ENCODE data around the gene TRMT13.
A peak's percentile ranks its signal among the peaks of the same experiment; 100 is the strongest.

Gene TRMT13

DNA sequence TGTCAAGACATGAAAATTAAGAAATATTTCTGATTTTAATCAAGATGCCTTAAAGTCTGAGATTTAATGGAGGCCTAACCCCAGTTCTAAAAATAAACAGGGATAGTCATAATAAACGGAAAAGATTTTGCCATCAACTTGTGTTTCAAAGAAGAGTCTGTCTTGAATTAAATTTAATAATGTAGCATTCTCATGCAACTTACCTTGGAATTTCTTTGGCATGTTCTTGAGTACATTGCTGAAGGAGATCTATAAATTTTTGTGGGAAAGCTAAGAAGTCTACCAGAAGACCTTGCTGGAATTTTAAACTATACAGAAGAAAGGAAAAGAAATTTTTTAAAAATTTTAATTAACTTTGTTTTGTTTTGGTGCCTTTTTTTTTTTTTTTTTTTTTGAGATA is 10.8 kb upstream of the TRMT13 start:
- TF ChIP-seq EZH2phosphoT487 (conservative IDR thresholded peaks at IDR 0.05; ENCODE audit: low read length), result no peak
- TF ChIP-seq, protein P1, sequence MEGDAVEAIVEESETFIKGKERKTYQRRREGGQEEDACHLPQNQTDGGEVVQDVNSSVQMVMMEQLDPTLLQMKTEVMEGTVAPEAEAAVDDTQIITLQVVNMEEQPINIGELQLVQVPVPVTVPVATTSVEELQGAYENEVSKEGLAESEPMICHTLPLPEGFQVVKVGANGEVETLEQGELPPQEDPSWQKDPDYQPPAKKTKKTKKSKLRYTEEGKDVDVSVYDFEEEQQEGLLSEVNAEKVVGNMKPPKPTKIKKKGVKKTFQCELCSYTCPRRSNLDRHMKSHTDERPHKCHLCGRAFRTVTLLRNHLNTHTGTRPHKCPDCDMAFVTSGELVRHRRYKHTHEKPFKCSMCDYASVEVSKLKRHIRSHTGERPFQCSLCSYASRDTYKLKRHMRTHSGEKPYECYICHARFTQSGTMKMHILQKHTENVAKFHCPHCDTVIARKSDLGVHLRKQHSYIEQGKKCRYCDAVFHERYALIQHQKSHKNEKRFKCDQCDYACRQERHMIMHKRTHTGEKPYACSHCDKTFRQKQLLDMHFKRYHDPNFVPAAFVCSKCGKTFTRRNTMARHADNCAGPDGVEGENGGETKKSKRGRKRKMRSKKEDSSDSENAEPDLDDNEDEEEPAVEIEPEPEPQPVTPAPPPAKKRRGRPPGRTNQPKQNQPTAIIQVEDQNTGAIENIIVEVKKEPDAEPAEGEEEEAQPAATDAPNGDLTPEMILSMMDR (IDR thresholded peaks at IDR 0.05; ENCODE audit: insufficient read depth, low read length, poor library complexity, severe bottlenecking), result no peak
- Histone ChIP-seq H3K36me3 (ENCODE audit: low read length) (peaks cover 22% of the 10 kb centered on the region), H3K79me2 (ENCODE audit: insufficient read depth, low read length) (peaks cover 30% of the 10 kb centered on the region), H3K4me3 (ENCODE audit: insufficient read depth, low read length, poor library complexity, severe bottlenecking) (no peak overlapping the region), H3K9ac (ENCODE audit: low read length) (no peak overlapping the region), H3F3A (ENCODE audit: insufficient read depth) (0 out of 2 replicates have a peak, but pooled peaks cover 4% of the 10 kb centered on the region), H3K4me2 (ENCODE audit: low read depth, low read length, poor library complexity, severe bottlenecking) (no peak overlapping the region), H3K9me3 (ENCODE audit: insufficient read depth, low read length) (no peaks in the 10 kb centered on the region), H3K27me3 (ENCODE audit: low read length) (no peaks in the 10 kb centered on the region), H4K20me1 (ENCODE audit: low read depth, low read length) (peaks cover 10% of the 10 kb centered on the region; the same call in 1 of the 2 replicates), H2AFZ (ENCODE audit: low read depth, low read length, severe bottlenecking) (no peak overlapping the region), H3K9me2 (replicated peaks; ENCODE audit: insufficient read depth, low read length) (no peaks in the 10 kb centered on the region), H3K27ac (ENCODE audit: low read depth, low read length) (no peak overlapping the region)

DNA sequence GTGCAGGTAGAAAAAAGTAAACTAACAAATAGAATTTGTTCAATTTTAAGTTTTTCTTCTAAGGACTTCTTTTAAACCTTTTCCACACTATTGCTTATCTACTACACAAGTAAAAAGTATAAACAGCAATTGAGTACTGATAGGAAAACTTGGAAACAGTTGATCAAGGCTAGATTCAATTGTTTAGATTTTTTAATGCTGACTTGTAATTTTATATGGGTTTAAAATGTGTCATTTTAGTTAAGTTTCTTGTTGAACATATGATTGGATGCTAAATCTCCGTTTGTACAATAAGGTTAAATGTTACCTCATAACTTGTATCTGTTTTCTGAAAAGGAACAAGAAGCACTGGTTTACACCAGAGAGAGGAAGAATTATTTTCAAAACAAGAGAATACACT is 5.7 kb upstream of the TRMT13 start:
- 0 out of 2 replicates have a peak, but pooled peaks cover 4% of the 10 kb centered on the region for H3F3A ChIP-seq (ENCODE audit: insufficient read depth)
- H3K4me3 ChIP-seq (ENCODE audit: insufficient read depth, low read length, poor library complexity, severe bottlenecking), result no peak overlapping the region
- TF ChIP-seq EZH2phosphoT487 (conservative IDR thresholded peaks at IDR 0.05; ENCODE audit: low read length), result no peak
- TF ChIP-seq, protein P1 (IDR thresholded peaks at IDR 0.05; ENCODE audit: insufficient read depth, low read length, poor library complexity, severe bottlenecking), result no peak
- H3K36me3 ChIP-seq (ENCODE audit: low read length), result peaks cover 10% of the 10 kb centered on the region
- H3K27me3 ChIP-seq (ENCODE audit: low read length), result no peaks in the 10 kb centered on the region
- no peak overlapping the region for H3K9ac ChIP-seq (ENCODE audit: low read length)
- H2AFZ ChIP-seq (ENCODE audit: low read depth, low read length, severe bottlenecking), result no peak overlapping the region
- peaks cover 10% of the 10 kb centered on the region; the same call in 1 of the 2 replicates for H4K20me1 ChIP-seq (ENCODE audit: low read depth, low read length)
- H3K79me2 ChIP-seq (ENCODE audit: insufficient read depth, low read length), result peaks cover 78% of the 10 kb centered on the region
- no peaks in the 10 kb centered on the region for H3K9me2 ChIP-seq (replicated peaks; ENCODE audit: insufficient read depth, low read length)
- no peak overlapping the region for H3K4me2 ChIP-seq (ENCODE audit: low read depth, low read length, poor library complexity, severe bottlenecking)
- H3K9me3 ChIP-seq (ENCODE audit: insufficient read depth, low read length), result no peaks in the 10 kb centered on the region
- H3K27ac ChIP-seq (ENCODE audit: low read depth, low read length), result no peak overlapping the region

DNA sequence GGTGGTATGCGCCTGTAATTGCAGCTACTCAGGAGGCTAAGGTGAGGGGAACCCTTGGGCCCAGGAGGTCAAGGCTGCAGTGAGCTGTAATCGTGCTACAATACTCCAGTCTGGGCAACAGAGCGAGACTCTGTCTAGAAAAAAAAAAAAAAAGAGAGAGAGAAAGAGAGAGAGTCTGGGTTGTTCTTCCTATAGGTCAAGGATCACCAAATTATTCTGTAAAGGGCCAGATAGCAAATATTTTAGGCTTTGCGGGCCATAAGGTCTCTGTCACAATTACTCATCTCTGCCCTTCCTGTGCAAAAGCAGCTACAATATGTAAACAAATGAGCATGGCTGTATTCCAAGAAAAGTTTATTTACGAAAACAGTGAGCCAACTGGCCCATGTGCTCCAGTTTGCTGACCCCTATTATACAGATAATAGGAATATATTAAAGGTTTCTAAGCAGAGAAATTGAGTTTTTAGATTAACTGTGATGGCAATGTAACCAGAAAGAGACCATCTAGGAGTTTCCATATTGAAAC is 2.3 kb upstream of the TRMT13 start:
- Histone ChIP-seq H3K79me2 (ENCODE audit: insufficient read depth, low read length) (peaks cover 95% of the 10 kb centered on the region), H4K20me1 (ENCODE audit: low read depth, low read length) (peaks cover 5% of the 10 kb centered on the region; the same call in 1 of the 2 replicates), H3K9me3 (ENCODE audit: insufficient read depth, low read length) (no peaks in the 10 kb centered on the region), H3K27ac (ENCODE audit: low read depth, low read length) (no peak overlapping the region), H3K9me2 (replicated peaks; ENCODE audit: insufficient read depth, low read length) (no peaks in the 10 kb centered on the region), H3K4me2 (ENCODE audit: low read depth, low read length, poor library complexity, severe bottlenecking) (peak overlapping the region; percentile 66), H3K36me3 (ENCODE audit: low read length) (peaks cover 3% of the 10 kb centered on the region; the same call in 1 of the 2 replicates), H3K27me3 (ENCODE audit: low read length) (no peaks in the 10 kb centered on the region), H2AFZ (ENCODE audit: low read depth, low read length, severe bottlenecking) (no peak overlapping the region), H3K9ac (ENCODE audit: low read length) (no peak overlapping the region), H3K4me3 (ENCODE audit: insufficient read depth, low read length, poor library complexity, severe bottlenecking) (no peak overlapping the region), H3F3A (ENCODE audit: insufficient read depth) (no peaks in the 10 kb centered on the region; the same call in 1 of the 2 replicates)
- no peak for TF ChIP-seq EZH2phosphoT487 (conservative IDR thresholded peaks at IDR 0.05; ENCODE audit: low read length)
- TF ChIP-seq, protein P1 (IDR thresholded peaks at IDR 0.05; ENCODE audit: insufficient read depth, low read length, poor library complexity, severe bottlenecking), result no peak
